Measurements from ENCODE around the gene GDI1. TPM values are rescaled to one million over a fixed set of nuclear protein-coding genes. Genes with fewer than 3 reads are reported as not detected.
A peak's percentile ranks its signal among the peaks of the same experiment; 100 is the strongest.

The GDI1 gene
- polyA plus RNA-seq, 4 donors = 59.2 to 76.5 (median 62.6) TPM

GRCh38 chrX:154403192-154403591 is 33.8 kb upstream of the GDI1 start:
- FAIRE-seq = no peak
- Histone ChIP-seq H3K27ac (ENCODE audit: low read depth in 1 of 3, low read length in 2 of 3) (no peak overlapping the region), H3K27me3 (ENCODE audit: control insufficient read depth in 3 of 3, insufficient read depth in 3 of 3, low read length in 3 of 3) (no peaks in the 10 kb centered on the region), H3K9me3 (ENCODE audit: control insufficient read depth in 2 of 2, insufficient read depth in 1 of 2, low read depth in 1 of 2, low read length in 1 of 2) (no peaks in the 10 kb centered on the region), H3K36me3 (ENCODE audit: control insufficient read depth in 3 of 3, insufficient read depth in 2 of 3, low read depth in 1 of 3, low read length in 3 of 3) (peaks cover 0 to 46% (median 3%) of the 10 kb centered on the region in 3 donors), H3K4me3 (ENCODE audit: low read depth in 1 of 3, low read length in 3 of 3) (no peak overlapping the region), H3K4me1 (ENCODE audit: control insufficient read depth in 3 of 3, insufficient read depth in 2 of 3, low read depth in 1 of 3, low read length in 2 of 3) (peaks cover 0 to 5% (median 0%) of the 10 kb centered on the region in 3 donors)
- DNase-seq = no peak
- 88 to 92% (median 91%) methylated on average over 10 of the region's 10 CpGs for WGBS, 3 donors

- FAIRE-seq (no peak), DNase-seq (no peak)
- Histone ChIP-seq H3K9me3 (ENCODE audit: control insufficient read depth in 2 of 2, insufficient read depth in 1 of 2, low read depth in 1 of 2, low read length in 1 of 2) (no peaks in the 10 kb centered on the region), H3K27me3 (ENCODE audit: control insufficient read depth in 3 of 3, insufficient read depth in 3 of 3, low read length in 3 of 3) (no peaks in the 10 kb centered on the region), H3K27ac (ENCODE audit: low read depth in 1 of 3, low read length in 2 of 3) (no peak overlapping the region), H3K4me3 (ENCODE audit: low read depth in 1 of 3, low read length in 3 of 3) (no peak overlapping the region), H3K4me1 (ENCODE audit: control insufficient read depth in 3 of 3, insufficient read depth in 2 of 3, low read depth in 1 of 3, low read length in 2 of 3) (peaks cover 0 to 11% (median 0%) of the 10 kb centered on the region in 3 donors), H3K36me3 (ENCODE audit: control insufficient read depth in 3 of 3, insufficient read depth in 2 of 3, low read depth in 1 of 3, low read length in 3 of 3) (peaks cover 0 to 46% (median 3%) of the 10 kb centered on the region in 3 donors)
- WGBS, 3 donors = 85 to 92% (median 92%) methylated on average over 4 of the region's 4 CpGs
These were observed 33.1 kb upstream of the GDI1 start for GRCh38 chrX:154403858-154404257.

- H3K27me3 ChIP-seq (ENCODE audit: control insufficient read depth in 3 of 3, insufficient read depth in 3 of 3, low read length in 3 of 3) = no peaks in the 10 kb centered on the region
- 91 to 96% (median 95%) methylated on average over 14 to 16 of the region's 16 CpGs for WGBS, 3 donors
- H3K27ac ChIP-seq (ENCODE audit: low read depth in 1 of 3, low read length in 2 of 3) = no peak overlapping the region
- no peaks in the 10 kb centered on the region for H3K9me3 ChIP-seq (ENCODE audit: control insufficient read depth in 2 of 2, insufficient read depth in 1 of 2, low read depth in 1 of 2, low read length in 1 of 2)
- peaks cover 0 to 17% (median 0%) of the 10 kb centered on the region in 3 donors for H3K4me1 ChIP-seq (ENCODE audit: control insufficient read depth in 3 of 3, insufficient read depth in 2 of 3, low read depth in 1 of 3, low read length in 2 of 3)
- H3K4me3 ChIP-seq (ENCODE audit: low read depth in 1 of 3, low read length in 3 of 3) = no peak overlapping the region
- FAIRE-seq (no peak), DNase-seq (no peak)
- H3K36me3 ChIP-seq (ENCODE audit: control insufficient read depth in 3 of 3, insufficient read depth in 2 of 3, low read depth in 1 of 3, low read length in 3 of 3) = peaks cover 0 to 38% (median 3%) of the 10 kb centered on the region in 3 donors
These were observed 32.2 kb upstream of the GDI1 start for GRCh38 chrX:154404625-154405192.

GRCh38 chrX:154408659-154409221 is 28.2 kb upstream of the GDI1 start:
- DNase-seq = no peak
- H3K4me3 ChIP-seq (ENCODE audit: low read depth in 1 of 3, low read length in 3 of 3) = peak overlapping the region in 2 of 3 donors; percentile 43 to 45
- H3K27ac ChIP-seq (ENCODE audit: low read depth in 1 of 3, low read length in 2 of 3) = peak overlapping the region; percentile 53 to 93 (median 84)
- no peak for FAIRE-seq
- H3K36me3 ChIP-seq (ENCODE audit: control insufficient read depth in 3 of 3, insufficient read depth in 2 of 3, low read depth in 1 of 3, low read length in 3 of 3) = peaks cover 0 to 14% (median 0%) of the 10 kb centered on the region in 3 donors
- no peaks in the 10 kb centered on the region for H3K9me3 ChIP-seq (ENCODE audit: control insufficient read depth in 2 of 2, insufficient read depth in 1 of 2, low read depth in 1 of 2, low read length in 1 of 2)
- no peaks in the 10 kb centered on the region for H3K27me3 ChIP-seq (ENCODE audit: control insufficient read depth in 3 of 3, insufficient read depth in 3 of 3, low read length in 3 of 3)
- WGBS, 3 donors = 40 to 65% (median 57%) methylated on average over 4 to 10 of the region's 10 CpGs
- H3K4me1 ChIP-seq (ENCODE audit: control insufficient read depth in 3 of 3, insufficient read depth in 2 of 3, low read depth in 1 of 3, low read length in 2 of 3) = peaks cover 0 to 20% (median 0%) of the 10 kb centered on the region in 3 donors

GRCh38 chrX:154409222-154409871 is 27.6 kb upstream of the GDI1 start, which contains the start of gene DNASE1L1:
TSS of gene DNASE1L1 (minus strand) at chrX:154409254. CDS start at chrX:154405568, 3,686 bp downstream.
- Histone ChIP-seq H3K36me3 (ENCODE audit: control insufficient read depth in 3 of 3, insufficient read depth in 2 of 3, low read depth in 1 of 3, low read length in 3 of 3) (peaks cover 0 to 18% (median 0%) of the 10 kb centered on the region in 3 donors), H3K27me3 (ENCODE audit: control insufficient read depth in 3 of 3, insufficient read depth in 3 of 3, low read length in 3 of 3) (no peaks in the 10 kb centered on the region), H3K9me3 (ENCODE audit: control insufficient read depth in 2 of 2, insufficient read depth in 1 of 2, low read depth in 1 of 2, low read length in 1 of 2) (no peaks in the 10 kb centered on the region), H3K4me1 (ENCODE audit: control insufficient read depth in 3 of 3, insufficient read depth in 2 of 3, low read depth in 1 of 3, low read length in 2 of 3) (peaks cover 0 to 20% (median 0%) of the 10 kb centered on the region in 3 donors), H3K4me3 (ENCODE audit: low read depth in 1 of 3, low read length in 3 of 3) (peak within 1 kb of the TSS in 2 of 3 donors; percentile 43 to 45), H3K27ac (ENCODE audit: low read depth in 1 of 3, low read length in 2 of 3) (peak within 1 kb of the TSS; percentile 76 to 93 (median 84))
- DNase-seq (peak; percentile 82 to 86), FAIRE-seq (no peak)
- WGBS, 3 donors = 27 to 51% (median 33%) methylated on average over 19 to 26 of the region's 26 CpGs

GRCh38 chrX:154411981-154412340 is 25.0 kb upstream of the GDI1 start:
- FAIRE-seq (no peak), DNase-seq (peak; percentile 64 to 74)
- Histone ChIP-seq H3K36me3 (ENCODE audit: control insufficient read depth in 3 of 3, insufficient read depth in 2 of 3, low read depth in 1 of 3, low read length in 3 of 3) (peaks cover 0 to 14% (median 0%) of the 10 kb centered on the region in 3 donors), H3K27me3 (ENCODE audit: control insufficient read depth in 3 of 3, insufficient read depth in 3 of 3, low read length in 3 of 3) (no peaks in the 10 kb centered on the region), H3K4me1 (ENCODE audit: control insufficient read depth in 3 of 3, insufficient read depth in 2 of 3, low read depth in 1 of 3, low read length in 2 of 3) (peaks cover 0 to 20% (median 0%) of the 10 kb centered on the region in 3 donors), H3K4me3 (ENCODE audit: low read depth in 1 of 3, low read length in 3 of 3) (peak overlapping the region; percentile 61 to 70 (median 62)), H3K27ac (ENCODE audit: low read depth in 1 of 3, low read length in 2 of 3) (peak overlapping the region; percentile 80 to 93 (median 86)), H3K9me3 (ENCODE audit: control insufficient read depth in 2 of 2, insufficient read depth in 1 of 2, low read depth in 1 of 2, low read length in 1 of 2) (no peaks in the 10 kb centered on the region)
- 1 to 34% (median 5%) methylated on average over 15 to 29 of the region's 29 CpGs for WGBS, 3 donors

GRCh38 chrX:154412468-154412867 is 24.5 kb upstream of the GDI1 start:
- DNase-seq (no peak), FAIRE-seq (no peak)
- peaks cover 0 to 20% (median 0%) of the 10 kb centered on the region in 3 donors for H3K4me1 ChIP-seq (ENCODE audit: control insufficient read depth in 3 of 3, insufficient read depth in 2 of 3, low read depth in 1 of 3, low read length in 2 of 3)
- no peaks in the 10 kb centered on the region for H3K27me3 ChIP-seq (ENCODE audit: control insufficient read depth in 3 of 3, insufficient read depth in 3 of 3, low read length in 3 of 3)
- no peaks in the 10 kb centered on the region for H3K9me3 ChIP-seq (ENCODE audit: control insufficient read depth in 2 of 2, insufficient read depth in 1 of 2, low read depth in 1 of 2, low read length in 1 of 2)
- peak overlapping the region in 2 of 3 donors; percentile 61 to 62 for H3K4me3 ChIP-seq (ENCODE audit: low read depth in 1 of 3, low read length in 3 of 3)
- peak overlapping the region; percentile 58 to 93 (median 86) for H3K27ac ChIP-seq (ENCODE audit: low read depth in 1 of 3, low read length in 2 of 3)
- H3K36me3 ChIP-seq (ENCODE audit: control insufficient read depth in 3 of 3, insufficient read depth in 2 of 3, low read depth in 1 of 3, low read length in 3 of 3) = peaks cover 0 to 17% (median 0%) of the 10 kb centered on the region in 3 donors
- WGBS, 3 donors = 13 to 41% (median 17%) methylated on average over 3 to 4 of the region's 4 CpGs

- H3K4me1 ChIP-seq (ENCODE audit: control insufficient read depth in 3 of 3, insufficient read depth in 2 of 3, low read depth in 1 of 3, low read length in 2 of 3) = peaks cover 0 to 20% (median 0%) of the 10 kb centered on the region in 3 donors
- no peak for FAIRE-seq
- peaks cover 0 to 17% (median 0%) of the 10 kb centered on the region in 3 donors for H3K36me3 ChIP-seq (ENCODE audit: control insufficient read depth in 3 of 3, insufficient read depth in 2 of 3, low read depth in 1 of 3, low read length in 3 of 3)
- no peaks in the 10 kb centered on the region for H3K27me3 ChIP-seq (ENCODE audit: control insufficient read depth in 3 of 3, insufficient read depth in 3 of 3, low read length in 3 of 3)
- peak overlapping the region in 1 of 3 donors; percentile 86 for H3K27ac ChIP-seq (ENCODE audit: low read depth in 1 of 3, low read length in 2 of 3)
- no peak overlapping the region for H3K4me3 ChIP-seq (ENCODE audit: low read depth in 1 of 3, low read length in 3 of 3)
- WGBS, 3 donors = 70 to 83% (median 76%) methylated on average over 2 to 8 of the region's 8 CpGs
- no peak for DNase-seq
- no peaks in the 10 kb centered on the region for H3K9me3 ChIP-seq (ENCODE audit: control insufficient read depth in 2 of 2, insufficient read depth in 1 of 2, low read depth in 1 of 2, low read length in 1 of 2)
These were observed 23.8 kb upstream of the GDI1 start for GRCh38 chrX:154413142-154413541.
